Measurements from ENCODE around the gene DAB1. TPM values are rescaled to one million over a fixed set of nuclear protein-coding genes. Genes with fewer than 3 reads are reported as not detected.

DAB1 gene
- total and polyA plus RNA-seq, 5 experiments from 2014 or later, result 0.16 to 0.53 (median 0.42) TPM; not detected in 2

DNA sequence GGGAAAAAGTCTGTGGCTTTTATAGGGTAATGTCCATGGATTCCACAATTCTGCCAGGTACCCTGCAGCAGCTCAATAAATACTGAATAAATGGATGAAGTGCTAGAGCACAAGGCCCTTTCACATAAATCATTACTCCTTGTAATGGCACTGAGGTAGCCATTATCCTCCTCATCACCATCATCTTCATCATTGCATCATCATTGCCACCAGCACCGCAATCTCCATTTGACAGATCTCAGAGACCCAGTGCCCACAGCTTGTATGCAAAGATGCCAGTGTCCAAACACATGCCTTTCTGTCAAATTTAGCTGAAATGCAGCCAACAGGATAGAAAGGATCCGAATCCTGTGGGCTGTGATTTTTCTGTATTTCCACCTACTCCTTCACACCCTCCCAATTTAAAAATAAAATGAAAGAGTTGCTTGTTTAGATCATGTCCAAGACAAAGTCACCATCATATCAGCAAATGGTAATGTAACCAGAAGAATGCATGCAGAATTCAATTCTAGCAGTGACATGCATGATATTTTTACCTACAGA is 17.4 kb downstream of the DAB1 start:
- Mint-ChIP-seq H3K27ac (no peak overlapping the region), H3K4me3 (no peak overlapping the region)
- POLR2A ChIA-PET, result no interaction called here

DNA sequence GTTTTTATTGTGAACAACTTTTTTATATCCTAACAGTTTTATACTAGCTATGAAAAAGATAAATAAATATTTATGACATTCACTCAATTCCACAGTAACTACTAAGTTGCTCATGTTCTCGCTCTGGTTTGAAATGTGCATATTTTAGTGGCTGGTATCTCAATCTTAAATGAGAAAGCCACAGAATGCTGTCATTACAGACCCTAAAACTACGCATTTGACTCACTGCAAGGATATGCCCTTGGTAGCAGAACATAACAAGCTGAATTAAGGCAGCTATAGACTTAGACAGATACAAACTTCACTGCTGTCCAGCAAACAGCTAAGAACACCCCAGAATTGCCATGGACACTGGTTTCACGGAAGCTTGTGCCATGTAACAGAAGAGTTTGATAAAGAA is 19.0 kb downstream of the DAB1 start:
- peaks cover 2 to 39% (median 6%) of the 10 kb centered on the region in 5 donors for H3K27me3 Mint-ChIP-seq
- DNase-seq (no peak), ATAC-seq (no peak)
- no peaks in the 10 kb centered on the region for H3K4me1 Mint-ChIP-seq
- no peaks in the 10 kb centered on the region for H3K36me3 Mint-ChIP-seq
- H3K4me3 Mint-ChIP-seq, result no peak overlapping the region
- POLR2A ChIA-PET, result no interaction called here
- H3K27ac Mint-ChIP-seq, result no peak overlapping the region
- peaks cover 0 to 9% (median 0%) of the 10 kb centered on the region in 9 donors for H3K9me3 Mint-ChIP-seq

More for the DNA sequence above, 17.4 kb downstream of the DAB1 start:
- H3K36me3 Mint-ChIP-seq, result no peaks in the 10 kb centered on the region
- peaks cover 0 to 18% (median 0%) of the 10 kb centered on the region in 9 donors for H3K9me3 Mint-ChIP-seq
- peaks cover 2 to 44% (median 8%) of the 10 kb centered on the region in 5 donors for H3K27me3 Mint-ChIP-seq
- DNase-seq (no peak), ATAC-seq (no peak)
- no peaks in the 10 kb centered on the region for H3K4me1 Mint-ChIP-seq

DNA sequence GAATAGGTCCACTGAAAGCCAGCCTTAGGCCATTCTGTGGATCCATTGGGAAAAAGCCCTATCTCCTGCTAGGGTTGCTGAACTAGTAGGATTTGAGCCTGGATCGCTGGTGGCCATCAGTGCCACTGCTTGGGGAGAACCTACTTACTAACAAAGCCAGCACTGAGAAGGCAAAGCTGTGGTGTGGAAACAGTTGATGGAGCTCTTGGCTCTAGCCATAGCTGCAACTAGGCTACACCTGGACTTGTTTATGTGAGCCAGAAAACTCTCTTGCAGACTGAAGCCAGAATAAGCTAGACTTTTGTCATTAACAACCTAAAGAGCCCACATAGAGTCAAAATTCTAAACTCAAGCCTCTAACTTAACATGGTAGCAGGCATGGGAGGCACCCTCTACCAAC is 20.7 kb downstream of the DAB1 start:
- no peak overlapping the region for H3K4me3 Mint-ChIP-seq
- no peaks in the 10 kb centered on the region for H3K36me3 Mint-ChIP-seq
- H3K27ac Mint-ChIP-seq, result no peak overlapping the region
- H3K27me3 Mint-ChIP-seq, result peaks cover under 1 to 40% (median 2%) of the 10 kb centered on the region in 5 donors
- POLR2A ChIA-PET, result no interaction called here
- H3K9me3 Mint-ChIP-seq, result peaks cover 0 to 9% (median 0%) of the 10 kb centered on the region in 9 donors
- DNase-seq, result no peak
- no peaks in the 10 kb centered on the region for H3K4me1 Mint-ChIP-seq
- no peak for ATAC-seq

DNA sequence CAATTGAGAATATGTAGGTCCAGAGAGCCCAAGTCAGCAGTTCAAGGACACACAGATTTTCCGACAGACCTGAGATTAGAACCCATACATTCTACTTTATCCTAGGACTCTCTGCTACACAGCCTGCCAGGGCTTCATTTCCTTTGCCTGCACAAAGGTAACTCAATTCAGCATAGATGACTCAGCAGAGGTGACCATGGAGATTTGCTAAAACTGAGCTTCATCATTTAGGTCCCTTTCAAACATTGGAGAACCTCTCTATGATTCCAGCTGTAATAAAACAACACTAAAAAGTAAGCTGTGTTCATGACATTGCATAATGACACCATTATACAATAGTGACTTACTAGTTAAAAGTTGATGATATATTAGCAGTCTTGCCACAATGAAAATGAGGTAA is 22.2 kb downstream of the DAB1 start:
- Mint-ChIP-seq H3K4me3 (no peak overlapping the region), H3K9me3 (peaks cover 0 to 2% (median 0%) of the 10 kb centered on the region in 9 donors), H3K36me3 (no peaks in the 10 kb centered on the region), H3K27ac (no peak overlapping the region), H3K27me3 (peaks cover 2 to 41% (median 3%) of the 10 kb centered on the region in 5 donors), H3K4me1 (no peaks in the 10 kb centered on the region)
- ATAC-seq, result no peak
- DNase-seq, result no peak
- POLR2A ChIA-PET, result no interaction called here

DNA sequence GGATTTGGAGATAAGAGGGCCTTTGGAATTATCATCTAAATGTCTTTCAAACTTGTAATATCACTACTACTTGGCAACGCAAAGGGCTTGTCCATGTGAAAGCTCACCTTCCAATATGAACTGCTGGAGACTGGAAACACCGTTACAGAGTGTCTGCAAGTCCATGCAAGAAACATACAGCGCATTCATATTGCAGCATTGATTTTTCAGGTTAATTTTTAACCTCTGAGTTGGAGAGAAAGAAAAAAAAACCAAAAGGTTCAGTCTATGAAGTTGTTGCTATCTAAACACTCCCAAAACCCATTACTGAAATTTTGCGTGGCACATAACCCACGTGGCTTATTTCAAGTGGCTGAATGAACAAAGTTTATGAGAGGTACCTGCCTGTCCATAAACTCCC is 23.8 kb downstream of the DAB1 start:
- Mint-ChIP-seq H3K4me3 (no peak overlapping the region), H3K27me3 (peaks cover 2 to 41% (median 6%) of the 10 kb centered on the region in 5 donors), H3K9me3 (peaks cover 0 to 2% (median 0%) of the 10 kb centered on the region in 9 donors), H3K27ac (no peak overlapping the region), H3K4me1 (no peaks in the 10 kb centered on the region), H3K36me3 (no peaks in the 10 kb centered on the region)
- POLR2A ChIA-PET, result no interaction called here
- ATAC-seq, result no peak
- no peak for DNase-seq

DNA sequence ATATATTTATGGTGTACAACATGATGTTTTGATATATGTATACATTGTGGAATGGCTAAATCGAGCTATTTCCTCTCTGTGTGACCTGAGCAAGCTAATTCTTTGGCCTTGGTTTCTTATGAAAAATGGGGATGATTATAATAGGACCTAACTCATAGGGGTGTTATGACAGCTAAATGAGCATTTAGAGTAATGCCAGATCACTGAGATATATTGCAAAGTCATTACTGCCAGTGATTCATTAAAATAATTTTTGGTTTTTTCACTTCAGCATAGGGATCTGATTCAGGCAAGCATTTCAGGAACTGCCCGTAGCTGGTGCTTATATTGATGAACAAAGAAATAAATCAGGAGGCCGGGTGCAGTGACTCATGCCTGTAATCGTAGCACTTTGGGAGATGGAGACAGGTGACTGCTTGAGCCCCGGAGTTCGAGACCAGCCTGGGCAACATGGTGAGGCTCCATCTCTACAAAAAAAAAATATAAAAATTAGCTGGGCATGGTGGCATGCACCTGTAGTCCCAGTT is 30.7 kb downstream of the DAB1 start:
- POLR2A ChIA-PET, result no interaction called here
- Mint-ChIP-seq H3K4me1 (no peaks in the 10 kb centered on the region), H3K27me3 (peaks cover 5 to 42% (median 12%) of the 10 kb centered on the region in 5 donors), H3K4me3 (no peak overlapping the region), H3K36me3 (no peaks in the 10 kb centered on the region), H3K27ac (no peak overlapping the region), H3K9me3 (peaks cover 0 to 13% (median 0%) of the 10 kb centered on the region in 9 donors)
- DNase-seq (no peak), ATAC-seq (no peak)

DNA sequence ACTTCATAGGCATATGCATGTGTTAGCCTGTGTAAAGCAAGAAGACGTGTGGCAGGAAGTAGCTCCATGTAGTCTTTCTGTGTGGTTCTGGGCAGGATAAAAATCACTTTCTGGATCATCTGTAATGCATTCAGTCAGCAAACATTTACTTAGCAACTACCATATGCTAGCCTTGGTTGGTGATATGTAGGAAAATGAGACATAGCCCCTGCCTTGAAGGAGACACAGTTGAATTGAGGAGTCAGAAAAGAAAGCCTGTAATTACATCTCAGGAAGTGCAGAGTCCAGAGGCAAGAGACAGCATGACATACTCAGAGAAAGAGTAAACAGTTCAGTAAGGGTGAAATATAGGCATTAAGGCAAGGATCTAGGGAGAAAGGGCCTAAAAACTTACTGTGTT is 38.5 kb downstream of the DAB1 start:
- DNase-seq, result no peak
- Mint-ChIP-seq H3K4me1 (no peaks in the 10 kb centered on the region), H3K9me3 (peaks cover 0 to 22% (median 2%) of the 10 kb centered on the region in 9 donors), H3K27me3 (peaks cover 0 to 25% (median 6%) of the 10 kb centered on the region in 5 donors), H3K36me3 (no peaks in the 10 kb centered on the region), H3K27ac (no peak overlapping the region), H3K4me3 (no peak overlapping the region)
- no peak for ATAC-seq
- POLR2A ChIA-PET, result no interaction called here

DNA sequence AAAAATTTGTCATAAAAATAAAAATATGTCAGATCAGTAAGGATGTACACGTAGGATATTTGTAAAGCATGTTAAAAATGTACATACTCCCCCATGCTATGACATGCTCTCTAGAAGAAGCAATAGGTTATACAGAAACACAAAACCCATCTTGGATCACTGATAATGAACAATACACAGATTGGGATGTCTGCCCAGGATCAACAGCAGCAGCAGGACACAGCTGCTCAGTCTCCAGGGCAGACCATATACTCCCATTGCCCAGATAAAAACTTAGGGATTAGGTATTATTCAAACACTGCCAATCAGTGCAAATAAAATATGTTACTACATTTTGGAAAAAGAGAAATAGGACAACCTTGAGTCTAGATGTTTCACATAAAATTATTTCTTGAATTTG is 39.0 kb downstream of the DAB1 start:
- Mint-ChIP-seq H3K27me3 (peaks cover 0 to 21% (median 6%) of the 10 kb centered on the region in 5 donors), H3K9me3 (peaks cover 0 to 22% (median 3%) of the 10 kb centered on the region in 9 donors), H3K4me1 (no peaks in the 10 kb centered on the region), H3K27ac (no peak overlapping the region), H3K36me3 (no peaks in the 10 kb centered on the region), H3K4me3 (no peak overlapping the region)
- ATAC-seq, result no peak
- DNase-seq, result no peak
- POLR2A ChIA-PET, result no interaction called here

DNA sequence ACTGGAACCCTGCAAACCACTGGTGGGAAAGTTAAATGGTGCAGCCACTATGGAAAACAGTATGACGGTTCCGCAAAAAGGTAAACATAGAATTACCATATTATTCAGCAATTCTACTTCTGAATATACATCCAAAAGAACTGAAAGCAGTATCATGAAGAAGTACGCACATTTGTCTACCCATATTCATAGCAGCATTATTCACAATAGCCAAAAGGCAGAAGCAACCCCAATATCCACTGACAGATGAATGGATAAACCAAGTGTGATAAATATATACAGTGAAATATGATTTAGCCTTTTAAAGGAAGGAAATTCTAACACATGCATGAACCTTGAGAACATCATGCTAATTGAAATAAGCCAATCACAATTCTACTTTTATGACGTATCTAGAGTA is 39.6 kb downstream of the DAB1 start:
- no peak for ATAC-seq
- no peaks in the 10 kb centered on the region for H3K36me3 Mint-ChIP-seq
- peaks cover 0 to 21% (median 3%) of the 10 kb centered on the region in 9 donors for H3K9me3 Mint-ChIP-seq
- POLR2A ChIA-PET, result no interaction called here
- H3K27me3 Mint-ChIP-seq, result peaks cover 0 to 16% (median 6%) of the 10 kb centered on the region in 5 donors
- H3K4me3 Mint-ChIP-seq, result no peak overlapping the region
- no peak overlapping the region for H3K27ac Mint-ChIP-seq
- DNase-seq, result no peak
- no peaks in the 10 kb centered on the region for H3K4me1 Mint-ChIP-seq

DNA sequence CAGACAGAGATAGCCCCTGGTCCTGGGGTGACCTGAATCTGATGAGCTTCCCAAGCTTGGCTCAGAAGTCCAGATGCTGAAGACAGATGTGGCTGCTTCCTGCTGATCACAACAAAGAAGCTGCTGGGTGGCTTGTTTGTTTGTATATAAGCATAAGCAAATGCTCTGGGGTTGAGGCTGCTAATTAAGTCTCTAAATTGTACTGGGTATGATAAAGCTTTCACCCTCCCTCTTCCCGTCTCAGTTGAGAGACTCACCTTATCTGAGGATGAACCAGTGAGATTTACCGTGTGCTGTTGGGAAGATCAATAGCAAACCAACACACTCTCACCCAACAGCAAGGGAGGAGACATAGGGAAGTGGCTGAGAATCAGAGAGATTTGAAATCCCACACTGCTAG is 42.0 kb downstream of the DAB1 start:
- POLR2A ChIA-PET, result no interaction called here
- no peaks in the 10 kb centered on the region for H3K4me1 Mint-ChIP-seq
- no peak overlapping the region for H3K27ac Mint-ChIP-seq
- ATAC-seq (no peak), DNase-seq (no peak)
- H3K36me3 Mint-ChIP-seq, result peaks cover 0 to 3% (median 0%) of the 10 kb centered on the region in 3 donors
- peaks cover 0 to 8% (median 0%) of the 10 kb centered on the region in 9 donors for H3K9me3 Mint-ChIP-seq
- no peaks in the 10 kb centered on the region for H3K27me3 Mint-ChIP-seq
- H3K4me3 Mint-ChIP-seq, result no peak overlapping the region

DNA sequence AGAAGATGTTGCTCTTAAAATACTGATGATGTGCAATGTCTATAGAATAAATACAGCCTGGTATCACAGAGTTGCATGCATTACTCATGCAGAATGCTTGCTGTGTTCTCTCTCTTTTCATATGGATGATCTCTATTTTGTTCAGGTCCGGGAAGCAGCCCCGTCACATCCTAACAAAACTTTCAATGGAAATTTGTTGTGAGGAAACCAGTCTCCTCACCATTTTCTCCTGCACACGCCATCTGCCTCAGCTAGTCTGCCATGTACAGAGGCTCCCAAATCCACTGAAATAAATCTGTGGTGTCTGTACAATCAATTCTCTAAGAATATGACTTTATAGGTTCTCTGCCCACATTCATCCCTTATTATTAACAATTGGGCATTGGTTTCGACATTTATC is 42.4 kb downstream of the DAB1 start:
- peaks cover 0 to 8% (median 0%) of the 10 kb centered on the region in 9 donors for H3K9me3 Mint-ChIP-seq
- DNase-seq (no peak), ATAC-seq (no peak)
- peaks cover 0 to 3% (median 0%) of the 10 kb centered on the region in 3 donors for H3K36me3 Mint-ChIP-seq
- POLR2A ChIA-PET, result no interaction called here
- peaks cover 0 to 1% (median 0%) of the 10 kb centered on the region in 5 donors for H3K27me3 Mint-ChIP-seq
- H3K27ac Mint-ChIP-seq, result no peak overlapping the region
- no peak overlapping the region for H3K4me3 Mint-ChIP-seq
- no peaks in the 10 kb centered on the region for H3K4me1 Mint-ChIP-seq

DNA sequence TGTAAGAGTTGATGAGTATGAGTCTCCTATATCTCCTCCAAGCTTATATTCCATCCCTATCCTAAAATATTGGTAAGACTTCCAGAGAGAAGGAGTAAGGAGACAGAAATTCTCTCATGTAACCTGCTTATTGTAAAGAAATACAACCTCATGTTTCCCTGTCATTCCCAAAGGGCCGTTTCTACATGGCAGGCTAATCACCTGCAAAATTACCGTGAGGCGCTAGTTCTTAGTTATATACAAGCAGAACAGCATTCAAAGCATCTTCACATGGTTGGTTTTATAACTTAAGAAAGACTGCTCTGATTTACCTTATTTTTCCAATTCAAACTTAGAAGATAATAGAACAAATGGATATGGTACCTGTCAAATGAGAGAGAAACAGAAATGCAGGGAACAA is 42.9 kb downstream of the DAB1 start:
- POLR2A ChIA-PET, result no interaction called here
- no peak for ATAC-seq
- Mint-ChIP-seq H3K27ac (no peak overlapping the region), H3K9me3 (peaks cover 0 to 8% (median 0%) of the 10 kb centered on the region in 9 donors), H3K36me3 (peaks cover 0 to 3% (median 0%) of the 10 kb centered on the region in 3 donors), H3K4me1 (no peaks in the 10 kb centered on the region), H3K4me3 (no peak overlapping the region), H3K27me3 (peaks cover 0 to 6% (median 0%) of the 10 kb centered on the region in 5 donors)
- no peak for DNase-seq

DNA sequence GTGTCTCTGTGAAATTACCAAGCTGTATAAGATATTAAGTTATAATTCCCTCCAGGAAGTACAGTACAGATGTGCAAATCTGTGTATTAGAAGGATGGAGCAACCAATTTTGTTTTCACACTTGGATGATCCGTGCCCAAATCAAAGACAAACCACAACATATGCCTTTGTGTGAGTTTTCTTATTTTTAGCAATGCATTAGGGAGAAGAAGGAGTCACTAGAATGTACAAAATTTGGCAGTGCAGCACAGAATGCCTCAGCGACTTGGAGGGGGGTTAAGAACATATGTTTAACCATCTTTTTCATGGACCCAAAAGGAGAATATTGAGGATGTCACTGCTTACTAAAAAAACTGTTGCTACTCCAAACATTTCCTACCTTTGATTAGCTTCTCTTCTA is 45.3 kb downstream of the DAB1 start:
- H3K4me1 Mint-ChIP-seq, result no peaks in the 10 kb centered on the region
- H3K9me3 Mint-ChIP-seq, result peaks cover 0 to 7% (median 0%) of the 10 kb centered on the region in 9 donors
- no peak overlapping the region for H3K27ac Mint-ChIP-seq
- DNase-seq (no peak), ATAC-seq (no peak)
- H3K36me3 Mint-ChIP-seq, result peaks cover 0 to 3% (median 0%) of the 10 kb centered on the region in 3 donors
- H3K4me3 Mint-ChIP-seq, result no peak overlapping the region
- H3K27me3 Mint-ChIP-seq, result peaks cover 0 to 18% (median 2%) of the 10 kb centered on the region in 5 donors
- POLR2A ChIA-PET, result no interaction called here

Measured in naive thymus-derived CD8-positive, alpha-beta T cell (primary cell).